Transverse colon (tissue), 4 donors: ENCODE results near the gene ETNPPL.

Source experiments
- EP300 ChIP-seq: sonication (generic); formaldehyde crosslinking; IDR thresholded peaks from one replicate; pipeline ENCODE4 v1.6.1; 2017; ENCODE audit warnings: antibody characterized with exemption, low read depth
- POLR2A ChIP-seq: fragments of 450-650 bp; IDR thresholded peaks from one replicate; pipeline ENCODE4 v1.6.1; 2016; ENCODE audit warnings: antibody characterized with exemption, mild to moderate bottlenecking, moderate library complexity
- POLR2AphosphoS5 ChIP-seq, 3 donors: sonication (generic); formaldehyde crosslinking; IDR thresholded peaks; one replicate each; pipeline ENCODE4 v1.6.1; 2016; ENCODE audit warnings: antibody characterized with exemption in 3 of 3
- TF ChIP-seq, protein P1 (sequence below), 5 experiments: fragments of 200-600 bp in 3 of 5; fragments of 450-650 bp in 2 of 5; sonication (generic) in 3 of 5; IDR thresholded peaks; 1 replicate in 2 of 5; 2 replicates in 3 of 5; pipeline ENCODE4 v1.5.1; 2016 to 2017; ENCODE audit warnings: antibody characterized with exemption in 5 of 5, inconsistent platforms in 3 of 5, mild to moderate bottlenecking in 2 of 5, moderate library complexity in 1 of 5

DNA sequence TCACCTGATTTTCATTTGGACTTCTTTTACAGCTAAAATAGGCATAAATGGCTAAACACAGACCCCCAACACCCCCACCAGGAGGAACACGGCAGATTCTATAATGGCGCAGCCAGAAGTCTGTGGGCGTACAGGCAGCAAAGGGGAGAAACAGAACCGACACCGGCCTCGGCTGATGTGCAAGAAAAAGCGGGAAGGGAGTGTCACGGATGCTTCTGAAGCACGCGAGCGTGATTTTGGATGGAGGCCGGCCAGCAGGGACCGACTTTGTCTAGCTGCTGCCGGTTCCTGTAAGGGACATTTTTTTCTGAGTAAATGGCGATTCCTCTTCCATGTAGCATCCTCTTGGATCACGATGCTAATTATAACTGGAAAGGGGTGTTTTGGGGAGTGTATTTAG, 24.9 kb upstream of the ETNPPL start:
- TF ChIP-seq, protein P1, sequence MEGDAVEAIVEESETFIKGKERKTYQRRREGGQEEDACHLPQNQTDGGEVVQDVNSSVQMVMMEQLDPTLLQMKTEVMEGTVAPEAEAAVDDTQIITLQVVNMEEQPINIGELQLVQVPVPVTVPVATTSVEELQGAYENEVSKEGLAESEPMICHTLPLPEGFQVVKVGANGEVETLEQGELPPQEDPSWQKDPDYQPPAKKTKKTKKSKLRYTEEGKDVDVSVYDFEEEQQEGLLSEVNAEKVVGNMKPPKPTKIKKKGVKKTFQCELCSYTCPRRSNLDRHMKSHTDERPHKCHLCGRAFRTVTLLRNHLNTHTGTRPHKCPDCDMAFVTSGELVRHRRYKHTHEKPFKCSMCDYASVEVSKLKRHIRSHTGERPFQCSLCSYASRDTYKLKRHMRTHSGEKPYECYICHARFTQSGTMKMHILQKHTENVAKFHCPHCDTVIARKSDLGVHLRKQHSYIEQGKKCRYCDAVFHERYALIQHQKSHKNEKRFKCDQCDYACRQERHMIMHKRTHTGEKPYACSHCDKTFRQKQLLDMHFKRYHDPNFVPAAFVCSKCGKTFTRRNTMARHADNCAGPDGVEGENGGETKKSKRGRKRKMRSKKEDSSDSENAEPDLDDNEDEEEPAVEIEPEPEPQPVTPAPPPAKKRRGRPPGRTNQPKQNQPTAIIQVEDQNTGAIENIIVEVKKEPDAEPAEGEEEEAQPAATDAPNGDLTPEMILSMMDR (IDR thresholded peaks at IDR 0.05): no peak
- no peak for TF ChIP-seq POLR2A
- TF ChIP-seq POLR2AphosphoS5 (IDR thresholded peaks at IDR 0.05): no peak
- no peak for TF ChIP-seq EP300
